ENCODE results near the gene IPMK.
"Not testable (repeated sequence)": the region's sequence is repeated elsewhere in the genome, so short reads cannot be mapped to it uniquely, and the experiment has no call there.

The IPMK gene

GRCh38 chr10:58173391-58173790 lies 94.3 kb downstream of the IPMK start:
- H3K4me1 Mint-ChIP-seq (ENCODE audit: low read depth), result no peaks in the 10 kb centered on the region
- H3K36me3 Mint-ChIP-seq (ENCODE audit: low read depth), result no peaks in the 10 kb centered on the region
- no peaks in the 10 kb centered on the region for H3K9me3 Mint-ChIP-seq
- H3K4me3 Mint-ChIP-seq, result no peak overlapping the region
- DNase-seq, result no peak
- H3K27me3 Mint-ChIP-seq, result no peaks in the 10 kb centered on the region
- no peak overlapping the region for H3K27ac Mint-ChIP-seq

GRCh38 chr10:58171146-58171545 lies 96.5 kb downstream of the IPMK start:
- Mint-ChIP-seq H3K4me1 (ENCODE audit: low read depth) (no peaks in the 10 kb centered on the region), H3K9me3 (no peaks in the 10 kb centered on the region), H3K4me3 (no peak overlapping the region), H3K36me3 (ENCODE audit: low read depth) (no peaks in the 10 kb centered on the region), H3K27ac (no peak overlapping the region), H3K27me3 (peaks cover 8% of the 10 kb centered on the region)
- no peak for DNase-seq

GRCh38 chr10:58164517-58164916 lies 103.2 kb downstream of the IPMK start:
- Mint-ChIP-seq H3K9me3 (no peaks in the 10 kb centered on the region), H3K27ac (no peak overlapping the region), H3K4me1 (ENCODE audit: low read depth) (no peaks in the 10 kb centered on the region), H3K27me3 (peaks cover 27% of the 10 kb centered on the region), H3K4me3 (no peak overlapping the region), H3K36me3 (ENCODE audit: low read depth) (no peaks in the 10 kb centered on the region)
- DNase-seq, result no peak

GRCh38 chr10:58158806-58159205 lies 108.9 kb downstream of the IPMK start:
- Mint-ChIP-seq H3K4me1 (ENCODE audit: low read depth) (peaks cover 3% of the 10 kb centered on the region), H3K36me3 (ENCODE audit: low read depth) (no peaks in the 10 kb centered on the region), H3K27ac (no peak overlapping the region), H3K9me3 (no peaks in the 10 kb centered on the region), H3K27me3 (peaks cover 31% of the 10 kb centered on the region), H3K4me3 (no peak overlapping the region)
- DNase-seq, result no peak

GRCh38 chr10:58157076-58157766 lies 110.5 kb downstream of the IPMK start:
- H3K9me3 Mint-ChIP-seq, result no peaks in the 10 kb centered on the region
- H3K36me3 Mint-ChIP-seq (ENCODE audit: low read depth), result no peaks in the 10 kb centered on the region
- no peak overlapping the region for H3K4me3 Mint-ChIP-seq
- H3K27ac Mint-ChIP-seq, result no peak overlapping the region
- H3K4me1 Mint-ChIP-seq (ENCODE audit: low read depth), result peaks cover 3% of the 10 kb centered on the region
- peaks cover 36% of the 10 kb centered on the region for H3K27me3 Mint-ChIP-seq
- no peak for DNase-seq

- DNase-seq; H3K4me1 Mint-ChIP-seq (ENCODE audit: low read depth); H3K9me3 Mint-ChIP-seq; H3K4me3 Mint-ChIP-seq; H3K27ac Mint-ChIP-seq; H3K36me3 Mint-ChIP-seq (ENCODE audit: low read depth): not testable (repeated sequence)
- H3K27me3 Mint-ChIP-seq, result peaks cover 36% of the 10 kb centered on the region
Observed at GRCh38 chr10:58155941-58156340, 111.8 kb downstream of the IPMK start.

GRCh38 chr10:58153751-58154150 lies 113.9 kb downstream of the IPMK start:
- H3K4me3 Mint-ChIP-seq, result no peak overlapping the region
- no peaks in the 10 kb centered on the region for H3K9me3 Mint-ChIP-seq
- no peaks in the 10 kb centered on the region for H3K36me3 Mint-ChIP-seq (ENCODE audit: low read depth)
- H3K27me3 Mint-ChIP-seq, result peaks cover 36% of the 10 kb centered on the region
- H3K4me1 Mint-ChIP-seq (ENCODE audit: low read depth), result peaks cover 3% of the 10 kb centered on the region
- no peak for DNase-seq
- no peak overlapping the region for H3K27ac Mint-ChIP-seq

GRCh38 chr10:58152673-58153263 lies 114.9 kb downstream of the IPMK start:
- Mint-ChIP-seq H3K4me3 (no peak overlapping the region), H3K27ac (no peak overlapping the region), H3K4me1 (ENCODE audit: low read depth) (peaks cover 3% of the 10 kb centered on the region), H3K9me3 (no peaks in the 10 kb centered on the region), H3K27me3 (peaks cover 36% of the 10 kb centered on the region), H3K36me3 (ENCODE audit: low read depth) (no peaks in the 10 kb centered on the region)
- DNase-seq, result peak; percentile 44

GRCh38 chr10:58150290-58150689 lies 117.4 kb downstream of the IPMK start:
- Mint-ChIP-seq H3K27me3 (peaks cover 27% of the 10 kb centered on the region), H3K27ac (no peak overlapping the region), H3K9me3 (no peaks in the 10 kb centered on the region), H3K36me3 (ENCODE audit: low read depth) (no peaks in the 10 kb centered on the region), H3K4me3 (no peak overlapping the region), H3K4me1 (ENCODE audit: low read depth) (no peaks in the 10 kb centered on the region)
- no peak for DNase-seq

GRCh38 chr10:58143944-58144343 lies 123.8 kb downstream of the IPMK start:
- Mint-ChIP-seq H3K4me3 (no peak overlapping the region), H3K27ac (no peak overlapping the region), H3K36me3 (ENCODE audit: low read depth) (no peaks in the 10 kb centered on the region), H3K27me3 (peaks cover 6% of the 10 kb centered on the region), H3K9me3 (no peaks in the 10 kb centered on the region), H3K4me1 (ENCODE audit: low read depth) (peaks cover 9% of the 10 kb centered on the region)
- DNase-seq, result no peak

Data from activated T-cell treated with anti-CD3 and anti-CD28 coated beads, Interleukin-2, amount 50 U/mL, for 24 hours (primary cell).